Fibroblast of lung (primary cell): Measurements from ENCODE around the gene KDM8. TPM values are rescaled to one million over a fixed set of nuclear protein-coding genes. Genes with fewer than 3 reads are reported as not detected.

Experiments
- DNase-seq, 2 donors: peaks; one replicate each; pipeline versions ENCODE4 v3.0.0 to v3.0.0-alpha.2; 2010; ENCODE audit warnings: low read depth in 2 of 2
- H2AFZ ChIP-seq: 2 replicates; pipeline ENCODE4 v1.5.1; 2012; ENCODE audit warnings: low read length, control low read depth, inconsistent platforms
- H3K27ac ChIP-seq: 2 replicates; pipeline ENCODE4 v1.5.1; 2011; ENCODE audit warnings: low read length, control low read depth; ENCODE audit not compliant: insufficient read depth
- H3K27me3 ChIP-seq: 2 replicates; pipeline ENCODE4 v1.5.1; 2011; ENCODE audit warnings: mild to moderate bottlenecking, low read length; ENCODE audit not compliant: control insufficient read depth, insufficient read depth
- H3K36me3 ChIP-seq: 2 replicates; pipeline ENCODE4 v1.5.1; 2011; ENCODE audit warnings: low read length; ENCODE audit not compliant: control insufficient read depth, insufficient read depth
- H3K4me1 ChIP-seq: 2 replicates; pipeline ENCODE4 v1.5.1; 2011; ENCODE audit warnings: low read length; ENCODE audit not compliant: control insufficient read depth, insufficient read depth; ENCODE audit errors: extremely low read depth
- H3K4me2 ChIP-seq: 2 replicates; pipeline ENCODE4 v1.5.1; 2011; ENCODE audit warnings: low read length, control low read depth; ENCODE audit not compliant: insufficient read depth; ENCODE audit errors: extremely low read depth
- H3K4me3 ChIP-seq, 4 experiments: fragments of 200-600 bp in 1 of 4; sonication (generic) in 1 of 4; replicated peaks in 1 of 4; 2 replicates each; pipeline ENCODE4 v1.5.1; 2011 to 2016; ENCODE audit warnings: low read length in 4 of 4, low read depth in 3 of 4, mild to moderate bottlenecking in 3 of 4, control low read depth in 2 of 4, inconsistent platforms in 1 of 4, mixed read lengths in 1 of 4; ENCODE audit not compliant: insufficient read depth in 1 of 4; ENCODE audit errors: control extremely low read depth in 1 of 4
- H3K79me2 ChIP-seq: 2 replicates; pipeline ENCODE4 v1.5.1; 2012; ENCODE audit warnings: mild to moderate bottlenecking, low read length, inconsistent platforms; ENCODE audit not compliant: control insufficient read depth, insufficient read depth
- H3K9ac ChIP-seq: 2 replicates; pipeline ENCODE4 v1.5.1; 2011; ENCODE audit warnings: mild to moderate bottlenecking, low read length, control low read depth; ENCODE audit not compliant: insufficient read depth
- H3K9me3 ChIP-seq: 2 replicates; pipeline ENCODE4 v1.5.1; 2012; ENCODE audit warnings: low read depth, low read length; ENCODE audit not compliant: control insufficient read depth, insufficient read depth
- H4K20me1 ChIP-seq: 2 replicates; pipeline ENCODE4 v1.5.1; 2011; ENCODE audit warnings: low read length; ENCODE audit not compliant: control insufficient read depth, insufficient read depth; ENCODE audit errors: extremely low read depth
- CTCF ChIP-seq, 2 donors: IDR thresholded peaks in 1 of 2; conservative IDR thresholded peaks in 1 of 2; 1 replicate in 1 of 2; 2 replicates in 1 of 2; pipeline ENCODE4 v1.5.1; 2011 to 2012; ENCODE audit warnings: low read length in 2 of 2, control low read depth in 1 of 2, inconsistent platforms in 1 of 2, low read depth in 1 of 2, mild to moderate bottlenecking in 1 of 2
- EZH2 ChIP-seq: IDR thresholded peaks from 2 replicates; pipeline ENCODE4 v1.5.1; 2012; ENCODE audit warnings: low read length, control low read depth, mild to moderate bottlenecking; ENCODE audit errors: missing control alignments
- polyA plus RNA-seq, 2 donors: library from polyadenylated mRNA; depleted of rRNA in 1 of 2; stranded (reverse) in 1 of 2; unstranded in 1 of 2; fragments of >200 nt; gene quantifications; 2 replicates each; pipeline ENCODE4 v1.2.1, GENCODE V29; 2011 to 2012; ENCODE audit warnings: missing spikeins in 1 of 2
- total RNA-seq: library from RNA; depleted of rRNA; stranded (reverse); fragments of >200 nt; gene quantifications from 2 replicates; pipeline ENCODE4 v1.2.1, GENCODE V29; 2014

Gene KDM8
- total and polyA plus RNA-seq, 2 donors (not counting 1 experiment from before 2014, with no cell fraction given) = 2.0 to 3.6 TPM

- H3K4me2 ChIP-seq = no peak overlapping the region
- no peaks in the 10 kb centered on the region for H3K9me3 ChIP-seq
- H3K27me3 ChIP-seq = no peaks in the 10 kb centered on the region
- H3K4me1 ChIP-seq = no peaks in the 10 kb centered on the region
- H3K27ac ChIP-seq = no peak overlapping the region
- no peaks in the 10 kb centered on the region for H3K79me2 ChIP-seq
- DNase-seq = no peak
- H3K9ac ChIP-seq = no peak overlapping the region
- TF ChIP-seq EZH2 = no peak
- no peak overlapping the region for H3K4me3 ChIP-seq
- H4K20me1 ChIP-seq = no peaks in the 10 kb centered on the region
- H3K36me3 ChIP-seq = peaks cover 25% of the 10 kb centered on the region
- H2AFZ ChIP-seq = no peak overlapping the region
These were observed 25.5 kb downstream of the KDM8 start for GRCh38 chr16:27228621-27229501.

GRCh38 chr16:27229891-27230470 lies 26.7 kb downstream of the KDM8 start:
- Histone ChIP-seq H3K27ac (no peak overlapping the region), H3K27me3 (no peaks in the 10 kb centered on the region), H3K9me3 (no peaks in the 10 kb centered on the region), H3K4me1 (no peaks in the 10 kb centered on the region), H2AFZ (no peak overlapping the region), H3K79me2 (no peaks in the 10 kb centered on the region), H3K9ac (no peak overlapping the region), H3K4me3 (no peak overlapping the region), H3K4me2 (no peak overlapping the region), H3K36me3 (peaks cover 19% of the 10 kb centered on the region), H4K20me1 (no peaks in the 10 kb centered on the region)
- TF ChIP-seq EZH2 (no peak), CTCF (conservative IDR thresholded peaks at IDR 0.05 in 1 of 2, IDR thresholded peaks at IDR 0.05 in 1 of 2; ENCODE audit: low read depth in 1 of 2, low read length in 2 of 2) (no peak)
- no peak for DNase-seq

GRCh38 chr16:27230562-27231001 lies 27.3 kb downstream of the KDM8 start:
- peaks cover 2% of the 10 kb centered on the region for H3K4me1 ChIP-seq
- H3K4me3 ChIP-seq = no peak overlapping the region
- no peak for DNase-seq
- peaks cover 19% of the 10 kb centered on the region for H3K36me3 ChIP-seq
- no peak overlapping the region for H2AFZ ChIP-seq
- H3K4me2 ChIP-seq = no peak overlapping the region
- TF ChIP-seq CTCF (conservative IDR thresholded peaks at IDR 0.05 in 1 of 2, IDR thresholded peaks at IDR 0.05 in 1 of 2; ENCODE audit: low read depth in 1 of 2, low read length in 2 of 2) (no peak), EZH2 (no peak)
- H4K20me1 ChIP-seq = no peaks in the 10 kb centered on the region
- no peaks in the 10 kb centered on the region for H3K27me3 ChIP-seq
- no peak overlapping the region for H3K9ac ChIP-seq
- H3K27ac ChIP-seq = no peak overlapping the region
- no peaks in the 10 kb centered on the region for H3K79me2 ChIP-seq
- H3K9me3 ChIP-seq = no peaks in the 10 kb centered on the region
